Renal cortex interstitium (tissue), 15 donors: Measurements from ENCODE around the gene CCNK. TPM values are rescaled to one million over a fixed set of nuclear protein-coding genes. Genes with fewer than 3 reads are reported as not detected.

Source experiments
- DNase-seq, 11 donors: peaks; one replicate each; pipeline ENCODE4 v3.0.0-alpha.2; 2013; ENCODE audit warnings: low read depth in 9 of 11, low spot score in 4 of 11; ENCODE audit errors: extremely low read depth in 1 of 11
- long read RNA-seq, 16 experiments: transcript quantifications; one replicate each; lab custom pipeline, GENCODE V29; 2026
- polyA plus RNA-seq, 3 donors: library from polyadenylated mRNA; unstranded; fragments of 120-200 nt; gene quantifications; one replicate each; pipeline ENCODE4 v1.2.1, GENCODE V29; 2013; ENCODE audit not compliant: insufficient read length in 3 of 3

The CCNK gene
- polyA plus RNA-seq, result 10 to 100 TPM; 47.1 to 50.8 (median 47.6) TPM
- long read RNA-seq, donor 1, partial matches to known transcripts, result 33 of 36 reads
- long read RNA-seq, donor 1, other reads (novel, unspliced or antisense), result 0 of 36 reads
- long read RNA-seq, donor 2, partial matches to known transcripts, result 11 of 16 reads
- long read RNA-seq, donor 2, other reads (novel, unspliced or antisense), result 0 of 16 reads
- long read RNA-seq, donor 3, transcript CCNK-201 (11 exons, 3,524 nt), result major isoform, 6 of 32 reads
- long read RNA-seq, donor 3, partial matches to known transcripts, result 25 of 32 reads
- long read RNA-seq, donor 3, other reads (novel, unspliced or antisense), result 0 of 32 reads
- long read RNA-seq, donor 4, partial matches to known transcripts, result 18 of 23 reads
- long read RNA-seq, donor 4, other reads (novel, unspliced or antisense), result 0 of 23 reads
- long read RNA-seq, donor 5, result 0 reads
- long read RNA-seq, donor 6, partial matches to known transcripts, result 39 of 44 reads
- long read RNA-seq, donor 6, other reads (novel, unspliced or antisense), result 0 of 44 reads
- long read RNA-seq, donor 7, partial matches to known transcripts, result 51 of 56 reads
- long read RNA-seq, donor 7, other reads (novel, unspliced or antisense), result 0 of 56 reads
- long read RNA-seq, donor 8, result 0 reads
- long read RNA-seq, donor 9, partial matches to known transcripts, result 15 of 18 reads
- long read RNA-seq, donor 9, other reads (novel, unspliced or antisense), result 0 of 18 reads
- long read RNA-seq, donor 10, partial matches to known transcripts, result 12 of 15 reads
- long read RNA-seq, donor 10, other reads (novel, unspliced or antisense), result 0 of 15 reads
- long read RNA-seq, donor 11, transcript CCNK-201 (11 exons, 3,524 nt), result major isoform, 5 of 16 reads
- long read RNA-seq, donor 11, partial matches to known transcripts, result 11 of 16 reads
- long read RNA-seq, donor 11, other reads (novel, unspliced or antisense), result 0 of 16 reads
- long read RNA-seq, donor 12, partial matches to known transcripts, result 6 of 6 reads
- long read RNA-seq, donor 12, other reads (novel, unspliced or antisense), result 0 of 6 reads
- long read RNA-seq, donor 13, result 0 reads
- long read RNA-seq, donor 14, partial matches to known transcripts, result 10 of 13 reads
- long read RNA-seq, donor 14, other reads (novel, unspliced or antisense), result 0 of 13 reads
- long read RNA-seq, donor 15, partial matches to known transcripts, result 14 of 15 reads
- long read RNA-seq, donor 15, other reads (novel, unspliced or antisense), result 0 of 15 reads
- long read RNA-seq, donor 16, transcript CCNK-201 (11 exons, 3,524 nt), result major isoform, 15 of 181 reads
- long read RNA-seq, donor 16, partial matches to known transcripts, result 153 of 181 reads
- long read RNA-seq, donor 16, other reads (novel, unspliced or antisense), result 13 of 181 reads

DNA sequence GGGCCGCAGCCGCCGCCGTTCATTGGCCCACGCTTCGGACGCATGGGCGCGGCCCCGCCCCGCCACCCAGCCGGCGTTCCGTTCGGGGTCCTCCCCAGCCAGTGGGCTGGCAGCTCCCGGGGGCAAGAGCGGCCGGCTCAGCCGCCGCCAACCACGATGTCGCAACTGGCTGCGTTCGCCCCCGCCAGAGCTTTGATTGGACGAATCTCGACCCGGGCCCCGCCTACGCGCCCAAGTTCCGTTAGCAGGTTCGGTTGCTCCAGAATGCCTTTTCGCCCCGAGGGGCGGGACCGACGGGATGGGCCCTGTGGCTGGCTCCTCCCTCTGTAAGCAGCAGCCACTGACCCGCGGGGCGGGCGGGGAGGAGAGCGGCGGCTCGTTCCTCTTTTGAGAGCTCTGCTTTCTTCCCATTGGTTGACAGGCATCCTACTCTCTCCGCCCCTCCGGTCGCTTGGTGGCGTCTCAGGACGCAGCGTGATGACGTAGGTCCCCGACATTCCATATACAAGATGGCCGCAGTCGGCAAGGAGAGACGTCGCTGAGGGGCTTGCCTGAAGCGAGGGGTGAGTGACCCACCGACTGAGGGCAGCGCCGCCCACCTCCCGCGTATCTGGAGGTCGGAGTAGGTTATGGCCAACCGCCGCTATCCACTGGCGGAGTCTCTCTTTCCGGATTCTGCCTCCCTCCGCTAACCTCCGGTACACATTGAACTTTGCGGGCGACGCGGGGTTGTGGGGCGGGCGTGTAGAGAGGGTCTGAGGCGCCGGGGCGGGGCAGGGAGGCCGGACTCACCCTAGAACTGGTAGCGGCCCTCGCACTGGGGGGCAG lies at the start of gene CCNK:
Gene CCNK (plus strand): TSS at position 493 of the 828 bp plus-strand sequence. CDS start 11,269 bp downstream, outside the sequence.
- DNase-seq, result peak; percentile 96 to 100 (median 100)

DNA sequence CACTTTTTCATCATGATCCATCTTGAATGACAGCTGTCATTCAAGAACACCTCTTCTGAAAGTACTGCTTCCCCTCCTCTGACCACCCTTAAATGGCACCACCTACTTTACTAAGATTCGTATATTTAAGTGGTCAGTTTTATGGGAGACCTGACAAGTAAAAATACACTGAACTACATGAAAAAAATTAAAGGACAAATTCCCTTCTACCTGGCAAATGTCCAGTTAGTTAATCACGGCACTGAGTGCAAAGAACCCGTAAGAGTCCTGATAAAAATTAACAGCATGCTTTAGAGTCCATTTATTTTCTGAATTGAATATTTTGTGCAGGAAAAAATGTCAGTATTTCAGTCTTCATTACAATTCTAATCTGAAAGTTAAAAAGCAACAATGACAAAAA lies 49.2 kb upstream of the CCNK start:
- DNase-seq, result peak in 1 of 11 donors; percentile 21

DNA sequence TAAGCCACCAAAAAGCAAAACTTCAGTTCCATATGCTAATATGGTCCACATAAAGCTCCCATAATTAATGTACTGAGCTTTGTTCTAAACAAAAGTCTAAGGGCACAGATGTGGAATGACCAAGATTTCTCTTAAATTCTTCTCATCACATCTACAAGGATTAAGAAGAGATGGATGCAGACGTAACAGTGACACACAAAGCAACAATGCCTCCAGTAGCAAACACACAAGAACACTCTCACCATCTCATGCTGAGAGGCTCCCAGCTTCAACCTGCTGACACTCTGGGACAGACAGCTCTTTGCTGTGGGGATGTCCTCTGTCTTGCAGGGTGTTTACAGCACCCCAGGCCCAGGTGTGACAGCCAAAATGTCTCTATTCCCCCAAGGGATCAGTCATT lies 48.7 kb upstream of the CCNK start:
- DNase-seq, result no peak

DNA sequence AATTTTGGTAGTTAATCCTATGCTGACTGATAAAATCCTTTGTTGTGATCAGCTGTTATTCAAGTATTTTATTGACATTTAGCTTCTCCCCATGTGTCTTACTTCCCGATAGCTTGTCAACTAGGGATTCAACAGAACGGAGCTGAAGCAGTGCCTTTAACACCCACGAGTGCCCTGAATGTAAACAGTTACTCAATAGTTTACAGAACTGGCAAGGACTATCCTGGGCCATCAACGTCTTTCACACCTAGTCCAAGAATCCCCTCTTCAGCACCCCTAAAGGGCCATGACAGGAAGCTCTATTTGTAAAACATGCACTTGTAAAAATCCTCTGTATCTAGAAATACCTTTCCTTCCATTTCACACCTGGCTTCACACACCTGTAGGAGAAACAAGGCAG lies 45.9 kb upstream of the CCNK start:
- no peak for DNase-seq

DNA sequence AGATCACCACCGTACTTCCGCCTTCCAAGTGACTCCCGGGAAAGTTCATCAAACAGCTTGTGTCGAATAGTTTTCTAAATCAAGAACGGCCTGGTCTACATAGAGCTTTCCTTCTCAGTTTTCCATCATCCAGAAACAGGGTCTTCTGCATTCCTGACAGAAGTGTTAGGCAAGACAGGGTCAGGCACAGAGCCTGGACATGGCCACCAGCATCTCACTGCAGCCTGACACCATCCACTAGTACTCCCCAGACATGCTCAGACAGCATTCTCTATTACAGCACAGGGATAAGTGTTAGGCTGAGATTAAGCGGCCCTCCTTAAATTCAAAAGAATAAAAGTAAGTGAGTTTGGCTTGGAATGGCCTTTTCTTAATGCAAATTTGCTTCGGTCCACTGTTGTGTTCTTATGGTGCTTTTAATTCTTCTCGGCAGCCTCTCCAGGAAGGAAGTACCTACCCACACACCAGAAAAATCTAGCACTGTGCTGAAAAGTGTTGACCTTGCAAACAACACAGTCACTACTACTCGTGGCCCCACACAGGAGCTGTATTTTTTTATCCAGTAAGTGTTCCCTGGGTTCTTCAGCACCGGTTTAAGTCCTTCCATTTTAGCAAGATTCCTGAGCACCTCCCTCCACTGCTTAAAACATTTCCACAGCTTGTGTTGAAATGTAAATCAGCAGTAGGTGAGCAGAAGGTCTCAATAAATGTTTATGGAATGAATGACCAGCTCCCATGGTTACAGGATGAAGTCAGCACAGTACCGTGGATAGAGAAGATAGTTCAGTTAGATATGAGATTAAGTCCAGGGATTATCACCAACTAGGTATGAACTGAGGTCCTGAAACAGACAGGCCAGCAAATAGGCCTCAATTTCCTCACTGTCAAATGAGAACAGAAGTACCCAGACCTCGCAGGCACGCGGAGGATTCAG lies 44.7 kb upstream of the CCNK start:
- no peak for DNase-seq

DNA sequence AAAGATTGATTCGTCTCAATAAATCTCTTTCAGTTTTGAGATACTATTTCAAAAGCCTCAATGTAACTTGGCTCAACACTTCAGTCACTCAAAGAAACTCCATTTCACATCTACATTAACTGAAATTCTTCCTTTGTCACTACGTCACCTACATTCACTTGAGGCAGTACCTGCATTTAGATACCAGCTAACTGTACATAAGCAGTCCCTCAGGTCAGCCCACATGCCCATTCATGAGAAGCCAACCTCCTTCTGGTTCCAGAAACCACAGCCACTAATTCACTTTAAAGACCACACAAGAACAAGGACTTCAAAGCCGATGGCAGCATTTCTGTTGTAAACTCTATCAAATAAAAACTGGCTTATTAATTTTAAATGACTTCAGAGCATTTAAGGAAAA lies 43.5 kb upstream of the CCNK start:
- no peak for DNase-seq

DNA sequence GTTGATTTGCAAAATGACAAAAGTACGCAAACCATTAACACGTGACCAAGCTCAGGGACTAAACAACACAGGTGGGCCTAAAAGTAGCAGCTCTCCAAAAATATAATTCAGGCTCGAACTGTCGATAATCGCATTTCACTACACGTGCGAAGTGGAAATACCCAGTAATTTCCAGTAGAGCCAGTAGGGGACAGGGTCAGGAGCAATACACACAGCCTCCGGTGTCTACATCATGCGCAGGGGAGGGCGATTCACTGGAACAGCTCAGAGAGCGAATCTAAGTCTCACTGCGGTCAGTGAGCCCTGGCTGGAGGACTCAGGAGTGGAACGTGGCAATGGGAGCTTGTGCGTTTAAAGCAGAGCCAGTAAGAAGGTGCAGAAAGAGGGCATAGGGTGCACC lies 40.9 kb upstream of the CCNK start:
- DNase-seq, result no peak

DNA sequence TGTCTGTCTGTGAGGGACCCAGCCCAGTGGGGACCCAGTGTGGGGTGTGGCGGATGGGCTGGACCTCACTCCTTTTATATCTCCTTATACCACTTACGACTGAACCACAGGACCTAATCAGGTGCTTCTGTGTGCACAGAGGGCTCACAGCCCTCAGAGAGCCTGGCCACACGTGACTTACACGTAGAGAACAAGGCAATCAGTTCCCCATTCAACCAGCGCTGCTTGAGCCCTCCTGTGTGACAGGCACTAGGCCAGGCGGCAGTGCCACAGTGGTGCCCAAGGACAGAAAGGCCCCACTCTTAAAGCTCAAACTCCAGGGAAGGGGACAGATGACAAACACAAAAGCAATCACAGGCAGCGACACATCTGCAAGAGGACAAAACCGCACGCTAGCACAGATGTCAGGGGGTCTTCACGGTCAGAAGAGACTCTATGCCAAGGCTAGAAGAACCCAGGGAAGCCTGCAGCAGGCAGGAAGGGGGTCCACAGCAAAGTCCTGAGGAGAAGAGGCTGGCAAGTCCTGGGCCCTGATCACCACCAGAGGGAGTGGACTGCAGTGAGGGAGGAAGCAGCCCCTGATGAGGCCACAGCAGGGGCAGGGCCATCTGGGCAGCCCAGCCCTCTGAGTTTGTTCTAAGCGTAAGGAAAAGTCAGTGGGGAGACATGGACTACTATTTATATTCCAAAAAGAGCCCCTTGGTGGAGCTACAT lies 39.9 kb upstream of the CCNK start:
- no peak for DNase-seq

DNA sequence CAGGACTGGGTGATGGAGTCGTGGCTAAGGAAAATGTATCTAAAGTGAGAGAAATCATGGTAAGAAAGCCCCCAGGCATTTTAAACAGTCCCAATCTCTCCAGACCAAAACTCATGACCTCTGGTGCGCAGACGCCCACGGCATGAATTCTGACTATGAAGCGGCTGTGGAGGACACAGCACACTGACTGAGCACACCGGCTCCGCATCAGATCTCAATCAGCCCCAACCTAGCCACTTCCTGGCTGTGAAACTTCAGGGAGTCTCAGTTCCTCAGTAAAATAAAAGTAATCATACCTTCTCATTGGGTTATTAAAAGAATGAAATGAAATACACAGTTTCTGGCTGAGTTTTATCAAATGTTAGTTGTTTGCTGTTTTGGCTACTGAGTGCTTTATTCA lies 39.3 kb upstream of the CCNK start:
- DNase-seq, result no peak

DNA sequence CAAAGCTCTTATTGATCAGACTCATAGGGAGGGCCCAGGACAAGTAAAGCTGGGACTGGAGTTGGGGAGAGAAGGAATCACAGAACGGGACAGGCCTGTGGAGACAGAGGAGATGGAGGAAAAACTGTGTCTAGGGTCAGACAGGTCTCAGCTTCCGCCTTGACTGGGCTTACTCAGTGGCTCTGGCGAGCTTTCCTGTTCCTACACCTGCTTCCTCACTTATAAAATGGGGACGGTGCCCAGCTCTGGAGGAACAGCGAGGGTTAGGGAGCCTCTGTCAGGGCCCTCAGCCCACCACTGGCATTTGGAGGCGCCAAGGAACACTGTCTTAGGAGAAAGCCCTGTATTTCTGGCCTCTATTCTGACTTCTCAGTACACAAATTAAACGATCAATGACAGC lies 35.3 kb upstream of the CCNK start:
- DNase-seq, result no peak

DNA sequence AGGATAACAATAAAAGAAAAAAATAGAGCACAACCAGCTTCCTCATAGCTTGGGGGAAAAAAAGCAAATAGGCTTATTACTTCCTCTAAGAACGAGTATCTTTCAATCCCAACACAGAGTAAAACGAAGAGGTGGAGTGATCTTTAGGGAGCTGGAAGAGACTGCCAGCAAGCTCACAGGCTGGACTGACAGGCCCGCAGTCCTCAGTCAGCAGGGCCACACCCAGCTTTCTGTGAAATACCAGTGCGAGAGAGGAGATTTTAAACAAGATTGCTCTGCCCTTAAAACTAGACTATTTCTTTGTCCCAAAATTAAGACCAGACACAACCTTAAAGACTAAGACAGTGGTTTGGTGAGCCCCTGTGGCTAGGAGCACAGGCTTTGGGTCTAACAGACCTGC lies 33.5 kb upstream of the CCNK start:
- DNase-seq, result no peak

DNA sequence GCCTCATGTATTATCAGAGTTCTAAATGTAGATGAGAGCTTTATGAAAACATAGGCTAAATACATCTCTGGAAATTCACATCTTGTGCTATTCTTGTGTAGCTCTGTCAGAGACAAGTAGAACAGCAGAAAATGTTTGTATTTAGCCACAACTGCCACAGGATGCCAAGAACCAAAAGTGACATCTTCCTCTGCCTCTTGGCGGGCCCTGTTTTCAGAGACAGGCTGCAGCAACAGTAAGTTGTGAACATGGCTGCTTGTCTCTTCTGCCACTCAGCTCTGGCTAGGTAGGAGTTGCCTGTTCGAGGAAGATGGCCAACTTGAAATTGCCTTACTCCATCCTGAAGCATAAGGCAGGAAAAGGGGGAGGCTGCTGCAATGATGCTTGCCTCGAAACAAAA lies 30.9 kb upstream of the CCNK start:
- DNase-seq, result no peak

DNA sequence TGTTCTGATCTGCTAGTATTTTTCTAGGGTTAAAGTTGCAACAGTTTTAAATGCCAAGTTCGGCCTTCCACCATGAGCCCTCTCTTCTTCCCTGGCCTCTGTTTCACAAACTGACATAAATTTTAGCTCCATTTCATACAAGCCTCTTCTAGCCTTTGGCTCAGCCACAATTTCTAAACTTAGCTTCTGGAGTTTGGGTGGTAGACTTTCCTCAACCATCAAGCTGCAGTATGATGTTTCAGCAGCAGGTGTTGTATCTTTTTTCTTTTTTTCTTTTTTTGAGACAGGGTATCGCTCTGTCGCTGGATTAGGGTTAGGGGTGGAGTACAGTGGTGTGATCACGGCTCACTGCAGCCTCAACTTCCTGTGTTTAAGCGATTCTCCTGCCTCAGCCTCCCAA lies 30.0 kb upstream of the CCNK start:
- DNase-seq, result no peak

DNA sequence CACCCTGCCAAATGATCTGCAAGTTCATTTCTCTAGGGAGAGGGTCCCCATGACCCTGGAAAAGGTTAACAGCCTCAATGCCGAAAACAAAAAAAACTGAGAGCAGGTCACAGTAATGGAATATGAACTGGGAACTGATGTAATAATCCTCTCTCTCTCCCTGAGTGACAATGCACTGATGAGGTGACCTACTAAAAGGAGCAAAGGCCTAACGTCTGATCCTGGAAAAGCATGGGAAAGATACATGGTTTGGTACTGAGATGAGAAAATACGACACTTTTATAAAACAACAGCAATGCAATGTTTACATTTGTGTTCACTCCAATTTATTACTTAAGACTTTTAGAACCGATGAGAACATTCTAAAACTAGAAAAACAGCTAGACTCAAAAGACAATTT lies 28.2 kb upstream of the CCNK start:
- DNase-seq, result no peak

DNA sequence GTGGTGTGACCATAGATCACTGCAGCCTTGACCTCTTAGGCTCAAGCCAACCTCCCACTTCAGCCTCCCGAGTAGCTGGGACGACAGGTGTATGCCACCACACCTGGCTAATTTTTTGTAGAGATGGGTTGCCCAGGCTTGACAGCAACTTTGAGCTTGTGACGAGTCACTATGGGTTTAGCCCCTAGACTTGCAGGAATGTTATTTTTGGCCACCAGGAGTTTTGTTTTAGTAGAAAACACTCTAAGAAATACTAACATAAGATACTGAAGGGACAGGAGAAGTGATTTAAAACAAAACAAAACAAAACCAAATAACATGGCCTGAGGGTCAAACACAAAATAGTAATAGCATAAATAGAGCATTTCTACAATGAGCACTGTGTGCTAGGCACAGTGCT lies 27.0 kb upstream of the CCNK start:
- no peak for DNase-seq

DNA sequence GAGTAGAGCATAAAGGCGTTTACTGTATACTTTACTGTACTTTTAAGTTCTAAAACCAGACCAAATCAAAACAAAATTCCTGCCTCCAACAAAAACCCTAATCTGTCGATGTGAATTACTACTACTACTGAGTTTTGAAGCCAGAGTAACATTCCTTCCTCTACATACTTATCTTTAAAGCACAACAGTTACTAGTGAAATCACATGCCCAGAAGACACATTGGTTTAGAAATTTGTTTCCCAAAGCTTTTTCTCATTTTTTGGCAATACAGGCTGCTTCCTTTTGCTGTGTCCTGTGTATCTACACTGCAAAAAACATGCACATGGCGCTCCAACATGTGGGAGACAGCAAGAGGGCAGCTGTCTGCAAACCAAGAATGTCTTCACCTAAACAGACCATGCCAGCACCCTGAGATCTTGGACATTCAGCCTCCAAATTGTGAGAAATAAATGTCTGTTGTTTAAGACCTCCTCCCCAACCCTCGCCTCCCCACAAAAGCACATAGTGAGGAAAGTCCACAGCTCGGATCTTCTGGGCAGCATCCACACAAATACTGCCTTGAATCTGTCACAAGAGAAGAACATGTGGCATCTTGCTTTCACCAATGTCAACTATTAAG lies 21.6 kb upstream of the CCNK start:
- no peak for DNase-seq
